GM12878 (cell line): ENCODE measurements around the gene CDR2. TPM values are rescaled to one million over a fixed set of nuclear protein-coding genes. Genes with fewer than 3 reads are reported as not detected.
A peak's percentile ranks its signal among the peaks of the same experiment; 100 is the strongest.

Experiments
- ASH2L ChIP-seq: fragments of 300-600, 200-600 bp; sonication (generic); IDR thresholded peaks from 2 replicates; pipeline ENCODE4 v1.6.1; 2017; ENCODE audit warnings: low read depth, mild to moderate bottlenecking, borderline replicate concordance
- ATF2 ChIP-seq: IDR thresholded peaks from 2 replicates; pipeline ENCODE4 v1.6.1; 2012; ENCODE audit warnings: low read length, inconsistent platforms
- ATF7 ChIP-seq: fragments of 450-650 bp; IDR thresholded peaks from 2 replicates; pipeline ENCODE4 v1.6.1; 2016; ENCODE audit warnings: low read depth, mild to moderate bottlenecking
- BCL11A ChIP-seq: IDR thresholded peaks from 2 replicates; pipeline ENCODE4 v1.6.1; 2011; ENCODE audit warnings: low read depth, low read length
- BMI1 ChIP-seq: fragments of 450-650 bp; IDR thresholded peaks from 2 replicates; pipeline ENCODE4 v1.6.1; 2016; ENCODE audit warnings: mild to moderate bottlenecking, moderate library complexity, borderline replicate concordance
- CHD4 ChIP-seq: fragments of 200-600 bp; sonication (generic); IDR thresholded peaks from 2 replicates; pipeline ENCODE4 v1.6.1; 2016; ENCODE audit warnings: mild to moderate bottlenecking
- E2F4 ChIP-seq: IDR thresholded peaks from 2 replicates; pipeline ENCODE4 v1.6.1; 2012; ENCODE audit warnings: low read depth, low read length, improper control_type of control experiment
- ELK1 ChIP-seq: IDR thresholded peaks from 2 replicates; pipeline ENCODE4 v1.6.1; 2012; ENCODE audit warnings: low read depth, low read length, improper control_type of control experiment
- ESRRA ChIP-seq: IDR thresholded peaks from 2 replicates; pipeline ENCODE4 v1.6.1; 2012; ENCODE audit warnings: mild to moderate bottlenecking, low read length, improper control_type of control experiment
- FOXK2 ChIP-seq: fragments of 450-650 bp; IDR thresholded peaks from 2 replicates; pipeline ENCODE4 v1.6.1; 2017; ENCODE audit warnings: mild to moderate bottlenecking, moderate library complexity
- HDAC6 ChIP-seq: fragments of 200-600 bp; sonication (generic); IDR thresholded peaks from one replicate; pipeline ENCODE4 v1.8.0; 2017; ENCODE audit warnings: antibody characterized with exemption; ENCODE audit not compliant: unreplicated experiment
- KLF5 ChIP-seq: fragments of 450-650 bp; IDR thresholded peaks from 2 replicates; pipeline ENCODE4 v1.6.1; 2014; ENCODE audit warnings: mild to moderate bottlenecking; ENCODE audit not compliant: partially characterized antibody
- MAX ChIP-seq: IDR thresholded peaks from 2 replicates; pipeline ENCODE4 v1.6.1; 2012; ENCODE audit warnings: low read depth, low read length, improper control_type of control experiment
- MEF2A ChIP-seq: IDR thresholded peaks from 2 replicates; pipeline ENCODE4 v1.6.1; 2011; ENCODE audit warnings: low read depth, mild to moderate bottlenecking, low read length, moderate library complexity; ENCODE audit not compliant: insufficient read depth
- MTA2 ChIP-seq: fragments of 450-650 bp; IDR thresholded peaks from 2 replicates; pipeline ENCODE4 v1.6.1; 2016; ENCODE audit warnings: low read depth, mild to moderate bottlenecking, moderate library complexity
- MXI1 ChIP-seq: fragments of 150-350 bp; IDR thresholded peaks from 2 replicates; pipeline ENCODE4 v1.6.1; 2011; ENCODE audit warnings: low read depth, mild to moderate bottlenecking, inconsistent platforms, low read length, improper control_type of control experiment
- NBN ChIP-seq: fragments of 450-650 bp; IDR thresholded peaks from 2 replicates; pipeline ENCODE4 v1.6.1; 2016
- POLR2AphosphoS2 ChIP-seq: IDR thresholded peaks from 2 replicates; pipeline ENCODE4 v1.6.1; 2011; ENCODE audit warnings: low read depth, mild to moderate bottlenecking, low read length, improper control_type of control experiment, moderate library complexity
- POU2F2 ChIP-seq: IDR thresholded peaks from 3 replicates; pipeline ENCODE4 v1.6.1; 2011; ENCODE audit warnings: low read depth, mild to moderate bottlenecking, low read length, borderline replicate concordance
- SIX5 ChIP-seq: IDR thresholded peaks from 2 replicates; pipeline ENCODE4 v1.6.1; 2011; ENCODE audit warnings: mild to moderate bottlenecking, low read depth, low read length, moderate library complexity; ENCODE audit not compliant: severe bottlenecking
- SKIL ChIP-seq: fragments of 450-650 bp; IDR thresholded peaks from 2 replicates; pipeline ENCODE4 v1.6.1; 2017; ENCODE audit warnings: mild to moderate bottlenecking, low read depth, inconsistent platforms; ENCODE audit not compliant: poor library complexity, severe bottlenecking
- SMARCA5 ChIP-seq: fragments of 450-650 bp; IDR thresholded peaks from 2 replicates; pipeline ENCODE4 v1.6.1; 2017; ENCODE audit warnings: mild to moderate bottlenecking
- ZNF207 ChIP-seq: fragments of 450-650 bp; IDR thresholded peaks from 2 replicates; pipeline ENCODE4 v1.6.1; 2014; ENCODE audit warnings: antibody characterized with exemption, mild to moderate bottlenecking, borderline replicate concordance
- ZNF384 ChIP-seq: IDR thresholded peaks from 2 replicates; pipeline ENCODE4 v1.6.1; 2012; ENCODE audit warnings: low read depth, mild to moderate bottlenecking, low read length, improper control_type of control experiment, borderline replicate concordance
- ZSCAN29 ChIP-seq: fragments of 450-650 bp; IDR thresholded peaks from 2 replicates; pipeline ENCODE4 v1.6.1; 2017; ENCODE audit warnings: mild to moderate bottlenecking, moderate library complexity
- ZZZ3 ChIP-seq: IDR thresholded peaks from 2 replicates; pipeline ENCODE4 v1.6.1; 2011; ENCODE audit warnings: low read depth; ENCODE audit not compliant: control insufficient read depth, insufficient read length
- polyA plus RNA-seq, 11 experiments: library from polyadenylated mRNA; depleted of rRNA in 4 of 11; unstranded in 6 of 11; stranded (reverse) in 5 of 11; fragments of >200 nt; fragmentation: Nextera tagmentation in 4 of 11; fragmentation: Illumina TruSeq in 1 of 11; extraction: Ambion mirVana in 4 of 11; extraction: Trizol in 1 of 11; gene quantifications; 1 replicate in 1 of 11; 2 replicates in 10 of 11; pipeline versions ENCODE4 v1.2.1 to v1.2.3, GENCODE V29; 2011 to 2016; ENCODE audit warnings: inconsistent platforms in 2 of 11, missing spikeins in 2 of 11, low read depth in 1 of 11
- total RNA-seq, 4 experiments: library from RNA; depleted of rRNA in 3 of 4; stranded (reverse); fragments of >200 nt in 3 of 4; fragmentation: Illumina TruSeq in 1 of 4; extraction: Trizol in 1 of 4; gene quantifications; 2 replicates each; pipeline versions ENCODE4 v1.2.1 to v1.2.3, GENCODE V29; 2013 to 2021

CDR2 gene
- total and polyA plus RNA-seq, 10 of the 15 experiments (the other 5 are each of a cell fraction or from before 2014, with no cell fraction given): 4.8 to 24.3 (median 19.2) TPM

- TF ChIP-seq POLR2AphosphoS2 (no peak), BMI1 (no peak), E2F4 (no peak), ZSCAN29 (peak; percentile 97), MTA2 (no peak), BCL11A (no peak; the same call in 1 of the 2 replicates), CHD4 (no peak), HDAC6 (no peak), MEF2A (peak; percentile 78; the same call in 1 of the 2 replicates), ZNF207 (peak; percentile 99), KLF5 (peak; percentile 94), NBN (peak; percentile 97), FOXK2 (peak; percentile 85), ELK1 (peak; percentile 49; the same call in 1 of the 2 replicates), ZZZ3 (no peak), SKIL (peak; percentile 93), MXI1 (peak; percentile 97), ZNF384 (no peak; the same call in 1 of the 2 replicates), ESRRA (no peak; the same call in 1 of the 2 replicates), ATF7 (peak; percentile 67), POU2F2 (peak; percentile 88; the same call in 2 of the 3 replicates), SMARCA5 (peak; percentile 99), ASH2L (no peak), MAX (peak; percentile 97), SIX5 (peak; percentile 22), ATF2 (no peak)
Measured at GRCh38 chr16:22297114-22297870, 77.1 kb downstream of the CDR2 start, which contains the start of gene POLR3E (continued).
